ENCODE data around the gene ARHGAP24.
"Not testable (repeated sequence)": the region's sequence is repeated elsewhere in the genome, so short reads cannot be mapped to it uniquely, and the experiment has no call there.

The ARHGAP24 gene

DNA sequence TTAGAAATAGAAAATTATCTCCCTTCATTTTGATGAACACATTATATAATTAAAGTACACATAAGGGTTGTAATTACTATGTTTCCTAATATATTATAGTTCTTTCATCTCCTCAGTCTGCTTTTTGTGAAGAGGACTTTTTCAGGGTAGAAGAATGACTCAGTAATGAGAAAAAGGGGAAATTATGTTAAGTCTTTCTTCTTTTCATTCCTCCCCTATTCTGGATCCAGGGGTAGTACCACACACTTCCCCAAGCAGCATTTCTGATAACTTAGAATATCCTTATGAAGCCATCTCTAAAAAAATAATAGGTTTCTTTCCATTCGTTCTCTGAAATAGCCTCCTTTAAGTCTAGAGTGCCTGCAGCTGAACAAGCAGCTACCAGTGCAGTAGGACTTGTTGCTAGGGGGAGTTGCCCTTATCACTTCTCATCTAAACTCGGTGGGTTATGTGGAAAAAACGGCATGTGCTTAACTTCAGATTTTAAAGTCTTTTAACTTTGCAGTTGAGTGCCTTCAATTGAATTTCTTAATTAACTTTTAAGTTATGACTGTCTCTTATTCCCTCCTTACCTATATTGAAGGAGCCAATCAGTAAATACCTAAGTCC lies 184.8 kb downstream of the ARHGAP24 start:
- DNase-seq: no peak

DNA sequence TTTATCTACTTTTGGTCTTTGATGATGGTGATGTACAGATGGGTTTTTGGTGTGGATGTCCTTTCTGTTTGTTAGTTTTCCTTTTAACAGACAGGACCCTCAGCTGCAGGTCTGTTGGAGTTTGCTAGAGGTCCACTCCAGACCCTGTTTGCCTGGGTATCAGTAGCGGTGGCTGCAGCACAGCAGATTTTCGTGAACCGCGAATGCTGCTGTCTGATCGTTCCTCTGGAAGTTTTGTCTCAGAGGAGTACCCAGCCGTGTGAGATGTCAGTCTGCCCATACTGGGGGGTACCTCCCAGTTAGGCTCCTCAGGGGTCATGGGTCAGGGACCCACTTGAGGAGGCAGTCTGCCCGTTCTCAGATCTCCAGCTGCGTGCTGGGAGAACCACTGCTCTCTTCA lies 191.7 kb downstream of the ARHGAP24 start:
- DNase-seq: not testable (repeated sequence)

DNA sequence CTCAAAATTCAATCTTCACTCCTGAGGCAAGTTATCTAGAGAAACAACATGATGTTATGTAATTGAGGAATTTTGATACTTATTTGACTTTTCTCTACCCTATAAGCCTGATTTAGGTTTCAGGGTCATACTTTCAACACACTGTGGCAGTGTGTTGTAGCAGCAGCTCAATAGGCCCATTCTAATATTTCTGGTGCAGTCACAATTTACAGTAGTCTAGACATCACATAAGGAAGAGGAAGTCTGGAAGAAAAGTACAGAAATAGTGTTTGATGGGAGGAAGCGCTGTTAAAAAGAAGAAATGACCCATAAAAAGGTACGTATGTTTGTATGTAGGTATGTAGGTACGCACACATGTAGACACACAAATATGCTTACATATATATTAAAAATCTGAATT lies 194.3 kb downstream of the ARHGAP24 start:
- DNase-seq: no peak

DNA sequence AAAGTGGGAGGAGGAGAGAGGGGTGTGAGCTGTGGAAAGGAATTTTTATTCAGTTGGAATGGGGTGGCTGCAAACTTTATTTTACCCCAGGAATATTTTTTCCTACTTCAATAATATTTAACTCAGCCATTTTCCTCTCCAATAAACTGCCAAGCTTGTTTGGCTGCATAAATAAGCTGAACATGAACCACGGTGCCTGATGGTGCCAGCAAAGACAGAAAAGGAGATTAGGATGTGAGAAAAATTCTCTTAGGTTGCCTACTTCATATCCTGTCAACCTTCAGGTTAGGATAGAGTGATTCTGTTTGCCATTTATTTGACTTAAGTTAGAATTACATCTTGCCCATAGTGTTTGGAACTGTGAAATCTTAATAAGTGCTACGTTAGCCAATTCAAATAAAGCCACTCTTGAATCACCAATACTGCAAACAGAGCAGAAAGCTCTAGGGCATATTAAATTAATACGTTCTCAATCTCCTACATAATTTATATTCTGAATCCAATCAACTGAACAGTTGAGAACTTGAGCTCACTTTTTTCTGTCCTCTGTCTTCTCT lies 195.1 kb downstream of the ARHGAP24 start:
- no peak for DNase-seq

DNA sequence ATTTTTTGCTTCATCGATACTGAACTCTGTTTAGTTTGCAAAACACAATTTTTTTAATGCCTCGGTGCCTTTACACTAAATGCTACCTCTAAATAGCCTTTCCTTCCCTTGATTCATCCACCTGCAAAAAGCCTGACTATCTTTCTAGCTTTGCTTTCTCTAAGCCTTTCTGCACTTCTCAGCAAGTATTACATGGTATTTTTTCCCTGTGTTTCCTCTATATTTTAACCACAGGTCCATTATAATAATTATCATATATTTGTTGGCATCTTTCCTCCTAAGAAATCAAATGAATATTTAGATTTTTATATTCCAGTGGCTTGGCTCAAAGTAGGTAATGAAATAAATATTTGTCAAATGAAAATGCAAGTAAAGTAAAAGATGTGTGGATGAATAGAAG lies 196.2 kb downstream of the ARHGAP24 start:
- no peak for DNase-seq

DNA sequence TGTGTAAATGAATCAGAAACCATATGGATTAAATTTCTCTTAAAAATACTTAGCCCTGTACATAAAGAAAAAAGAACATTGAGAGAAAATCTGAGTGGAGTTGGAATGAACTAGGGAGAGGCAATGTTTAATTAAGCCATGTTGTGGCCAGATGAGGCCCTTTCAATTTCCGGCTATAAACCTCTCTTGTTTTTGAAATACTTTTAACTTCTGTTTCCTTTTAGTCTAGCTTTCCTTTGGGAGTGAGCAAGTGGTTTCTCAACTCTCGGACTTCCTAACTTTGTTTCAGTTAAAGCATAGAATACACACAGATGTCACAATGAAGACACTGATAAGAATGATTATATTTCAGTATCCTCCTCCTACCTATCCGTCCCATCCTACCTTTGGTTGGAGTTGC lies 197.2 kb downstream of the ARHGAP24 start:
- DNase-seq: no peak

DNA sequence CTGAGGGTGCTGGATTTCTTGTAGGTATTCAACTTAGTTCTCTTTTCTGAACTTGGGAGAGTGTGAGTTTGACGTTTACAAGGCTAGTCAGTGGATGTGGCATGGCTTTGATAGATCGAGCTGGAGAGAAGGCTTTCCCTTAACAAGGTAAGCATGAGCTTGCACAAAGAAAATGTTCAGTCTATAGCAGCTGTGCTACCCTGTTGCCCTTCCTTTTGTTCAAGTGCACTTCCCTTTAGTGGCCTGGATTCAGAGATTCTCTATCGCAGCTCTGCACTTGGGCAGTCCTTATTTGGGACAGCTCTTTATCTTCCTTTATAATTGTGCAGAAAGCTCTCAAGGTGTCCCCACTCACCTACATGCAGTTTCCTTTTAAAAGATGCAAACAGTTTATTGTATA lies 198.0 kb downstream of the ARHGAP24 start:
- DNase-seq: no peak

DNA sequence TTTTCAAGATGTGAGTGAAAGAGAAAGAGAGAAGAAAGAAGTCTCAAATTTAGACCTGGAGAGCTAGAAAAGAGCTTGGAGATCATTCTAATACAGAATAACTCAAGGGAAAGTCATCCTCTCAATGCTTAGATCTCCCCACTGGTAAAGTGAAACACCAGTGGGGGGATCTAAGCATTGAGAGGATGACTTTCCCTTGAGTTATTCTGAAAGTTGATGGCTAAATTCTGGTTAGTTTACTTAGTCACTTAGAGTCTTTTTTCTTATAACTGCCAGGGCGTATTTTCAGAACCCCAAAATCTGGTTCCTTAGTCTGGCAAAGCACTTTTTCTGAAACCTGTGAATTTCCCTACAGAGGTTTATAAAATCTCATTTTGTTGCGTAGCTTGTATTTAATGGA lies 198.6 kb downstream of the ARHGAP24 start:
- DNase-seq: no peak

DNA sequence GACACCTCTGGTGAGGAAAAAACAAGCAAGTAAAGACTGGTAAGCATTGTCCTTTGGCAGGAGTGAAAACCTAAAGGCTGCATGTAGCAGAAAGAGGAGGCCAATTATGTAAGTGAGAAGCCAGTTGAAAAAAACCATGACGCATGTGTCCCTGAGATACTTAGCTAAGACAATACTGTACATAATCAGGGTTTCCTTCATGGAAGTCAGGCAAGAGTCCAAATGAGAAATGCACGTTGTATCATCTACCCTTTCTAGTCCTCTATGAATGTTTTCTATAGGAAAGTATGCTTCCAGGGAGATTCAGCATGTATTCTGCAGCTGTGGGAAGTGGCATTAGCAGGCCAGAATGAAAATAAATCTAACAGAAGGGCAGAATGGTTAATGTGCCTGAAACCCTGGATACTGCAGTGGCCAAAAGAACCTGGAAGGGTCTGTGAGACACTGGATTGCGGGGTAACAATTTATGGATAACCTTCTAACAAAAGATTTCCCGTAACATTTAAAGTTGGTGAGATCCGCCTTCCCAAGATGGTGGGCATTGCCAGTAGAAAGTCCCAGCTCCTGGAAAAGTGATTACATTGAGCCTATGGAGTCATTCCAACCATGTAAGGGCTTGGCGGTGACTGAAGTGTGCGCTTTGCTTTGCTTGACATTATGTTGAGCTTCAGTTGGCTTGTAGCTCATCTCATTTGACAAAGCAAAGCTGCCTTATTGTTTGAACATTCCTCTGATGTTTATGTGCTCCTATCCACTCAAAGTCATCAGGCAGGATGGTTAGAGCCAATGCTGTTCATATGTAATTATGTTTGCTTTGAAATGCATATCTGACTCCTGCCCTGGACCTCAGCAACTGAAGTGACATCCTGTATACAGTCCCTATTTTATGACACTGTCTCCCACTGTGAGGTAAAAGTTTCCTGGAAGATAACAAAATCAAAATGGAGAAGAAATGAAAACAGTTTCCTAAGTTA lies 200.4 kb downstream of the ARHGAP24 start:
- DNase-seq: peak; percentile 82

DNA sequence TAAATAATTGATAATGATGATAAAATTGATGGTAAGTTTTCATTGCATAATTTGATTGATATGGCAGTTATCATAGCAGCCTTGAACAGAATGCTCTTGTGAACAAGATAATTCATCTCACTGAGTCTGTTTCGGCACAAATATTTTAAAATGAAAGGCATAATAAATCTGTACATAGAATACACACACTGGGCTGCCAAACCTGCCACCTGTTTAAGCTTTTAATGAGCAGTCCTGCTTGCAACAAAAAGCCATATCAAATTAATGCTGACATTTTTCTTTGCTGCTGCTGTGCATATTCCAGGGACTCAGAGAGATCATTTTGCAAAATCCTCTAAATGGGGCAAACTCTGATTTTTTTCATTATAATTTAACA lies 201.1 kb downstream of the ARHGAP24 start:
- no peak for DNase-seq

DNA sequence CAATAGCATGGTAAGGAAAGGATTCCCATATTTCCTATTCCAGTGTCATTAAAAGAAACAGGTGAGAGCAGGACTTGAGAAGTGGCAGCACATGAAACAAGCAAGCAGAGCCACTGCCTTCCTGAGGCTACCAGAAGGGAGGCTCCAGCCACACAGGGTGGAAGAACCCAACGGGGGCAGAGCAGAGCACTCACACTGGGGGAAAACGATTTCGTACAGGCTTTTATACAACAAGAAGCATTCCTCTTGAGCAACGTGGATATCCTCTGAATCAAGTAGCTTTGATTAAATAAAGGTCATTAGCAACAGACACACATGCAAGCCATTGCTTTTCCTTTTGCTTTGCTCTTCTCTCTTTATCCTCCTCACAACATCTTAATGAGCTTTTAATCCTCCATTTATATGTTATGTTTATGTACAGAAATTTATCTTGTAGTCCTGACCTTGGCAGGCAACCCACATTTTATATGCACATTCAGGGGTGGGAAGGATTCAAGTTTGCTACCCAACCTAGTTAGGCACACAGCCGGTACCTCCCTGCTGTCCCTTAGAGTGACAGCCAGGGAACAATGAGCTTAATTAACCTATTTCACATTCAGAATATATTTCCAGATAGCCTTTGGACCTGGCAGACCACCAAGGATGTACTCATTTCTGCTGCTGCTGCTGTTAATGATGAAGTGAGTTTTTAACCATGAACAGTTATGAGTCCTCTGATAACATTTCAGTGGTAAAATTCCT lies 202.1 kb downstream of the ARHGAP24 start:
- no peak for DNase-seq

DNA sequence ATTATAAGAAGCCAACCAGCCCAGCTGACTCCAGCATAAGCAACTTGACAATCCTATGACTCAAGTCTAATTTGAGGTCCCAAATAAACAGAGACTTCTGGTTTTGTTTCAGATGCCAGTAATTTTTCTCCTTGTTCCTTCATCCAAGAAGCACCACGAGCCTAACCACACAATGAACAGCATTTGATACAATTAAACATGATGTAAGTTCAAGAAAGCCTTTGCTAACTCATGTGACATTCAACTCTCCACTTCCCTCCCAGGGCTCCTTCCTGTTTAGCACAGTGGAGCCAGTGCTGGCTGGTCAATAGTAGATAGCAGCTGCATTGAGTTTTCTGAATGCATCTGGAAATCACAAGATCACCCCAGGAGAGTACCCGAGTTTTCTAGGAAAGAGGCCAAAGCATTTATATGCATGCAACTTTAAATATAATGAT lies 206.3 kb downstream of the ARHGAP24 start:
- DNase-seq: peak; percentile 41

DNA sequence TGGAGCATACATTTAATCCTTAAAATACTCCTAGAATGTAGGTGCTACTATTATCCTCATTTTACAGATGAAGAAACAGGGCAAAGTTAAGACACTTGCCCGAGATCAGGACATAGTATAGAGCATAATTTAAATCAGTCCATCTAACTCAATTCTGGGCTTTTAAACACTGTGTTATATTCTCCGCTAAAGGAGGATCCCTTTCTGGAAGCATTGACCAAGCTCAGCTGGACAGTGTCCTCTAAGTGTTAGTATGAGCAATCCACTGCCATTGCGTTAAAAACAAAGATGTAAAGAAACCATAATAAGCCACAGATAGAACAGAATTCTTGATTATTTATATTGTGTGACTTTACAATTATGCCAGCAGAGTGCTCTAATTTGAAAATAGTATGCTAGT lies 207.0 kb downstream of the ARHGAP24 start:
- DNase-seq: no peak

DNA sequence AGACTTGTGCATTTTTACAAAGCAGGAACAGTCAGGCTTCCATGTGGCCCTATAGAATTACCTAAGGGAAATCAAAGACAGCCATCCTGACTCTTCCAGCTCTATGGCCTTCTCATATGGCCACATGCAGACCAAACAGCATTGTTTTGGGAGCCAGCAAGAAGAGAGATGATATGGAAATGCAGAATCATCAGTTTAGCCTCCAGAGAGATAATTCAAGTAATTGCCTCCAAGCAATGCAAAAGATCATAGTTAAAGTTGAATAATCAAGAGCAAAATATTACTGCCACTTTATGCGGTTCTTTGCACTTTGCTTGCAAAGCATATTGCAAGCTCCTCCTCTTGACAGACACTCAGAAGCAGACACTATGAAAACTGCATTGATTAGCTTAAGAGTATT lies 207.4 kb downstream of the ARHGAP24 start:
- DNase-seq: no peak

DNA sequence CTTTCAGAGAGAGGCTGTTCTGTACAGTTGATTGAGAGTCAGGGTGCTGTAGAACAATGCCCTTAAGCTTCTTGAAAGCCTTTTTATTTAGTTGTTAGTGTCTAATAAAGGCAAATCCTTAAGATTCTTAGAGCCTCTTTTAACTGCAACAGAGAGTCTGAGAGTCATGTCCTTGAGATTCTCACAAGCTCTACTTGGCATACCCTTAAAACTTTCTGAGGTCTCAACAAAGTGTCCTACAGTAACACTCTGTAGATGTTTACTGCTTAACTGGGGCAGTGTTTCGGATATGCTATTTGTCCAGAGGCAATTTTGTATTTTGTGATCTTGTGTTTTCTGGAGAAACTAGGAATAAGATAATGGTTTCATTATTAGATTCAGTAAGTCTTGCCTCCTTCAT lies 209.7 kb downstream of the ARHGAP24 start:
- DNase-seq: no peak

DNA sequence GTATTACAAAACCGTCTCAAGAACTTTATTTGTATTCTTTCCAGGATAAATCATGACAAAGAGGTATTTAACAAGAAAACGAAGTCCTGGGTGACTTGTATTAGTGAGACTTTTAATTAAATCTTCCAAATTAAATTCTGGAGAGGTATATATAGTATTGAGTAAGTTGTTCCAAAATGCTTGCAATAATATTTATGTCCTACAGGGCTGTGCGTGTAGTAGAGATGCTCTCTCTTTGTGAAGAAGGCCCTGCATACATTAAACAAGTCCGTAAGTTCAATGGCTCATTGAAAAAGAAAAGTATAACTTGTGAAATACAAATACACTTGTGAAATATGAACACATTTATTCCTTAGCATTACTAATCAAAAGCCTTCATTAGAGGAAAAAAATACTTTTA lies 211.4 kb downstream of the ARHGAP24 start:
- no peak for DNase-seq

DNA sequence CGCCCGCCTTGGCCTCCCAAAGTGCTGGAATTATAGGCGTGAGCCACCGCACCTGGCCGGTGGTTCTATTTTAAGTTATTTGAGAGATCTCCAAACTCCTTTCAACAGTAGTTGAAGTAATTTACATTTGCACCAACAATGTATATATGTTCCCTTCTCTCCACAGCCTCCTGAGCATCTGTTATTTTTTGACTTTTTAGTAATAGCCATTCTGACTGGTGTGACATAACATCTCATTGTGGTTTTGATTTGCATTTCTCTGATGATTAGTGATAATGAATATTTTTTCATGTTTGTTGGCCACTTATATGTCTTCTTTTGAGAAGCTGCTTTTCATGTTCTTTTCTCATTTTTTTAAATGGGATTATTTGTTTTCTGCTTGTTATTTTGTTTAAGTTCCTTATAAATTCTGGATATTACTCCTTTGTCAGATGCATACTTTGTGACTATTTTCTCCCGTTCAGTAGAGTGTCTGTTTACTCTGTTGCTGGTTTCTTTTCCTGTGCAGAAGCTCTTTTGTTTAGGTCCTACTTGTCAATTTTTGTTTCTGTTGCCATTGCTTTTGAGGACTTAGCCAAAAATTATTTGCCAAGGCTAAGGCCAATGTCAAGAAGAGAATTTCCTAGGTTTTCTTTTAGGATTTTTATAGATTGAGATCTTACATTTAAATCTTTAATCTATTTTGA lies 213.2 kb downstream of the ARHGAP24 start:
- DNase-seq: no peak

DNA sequence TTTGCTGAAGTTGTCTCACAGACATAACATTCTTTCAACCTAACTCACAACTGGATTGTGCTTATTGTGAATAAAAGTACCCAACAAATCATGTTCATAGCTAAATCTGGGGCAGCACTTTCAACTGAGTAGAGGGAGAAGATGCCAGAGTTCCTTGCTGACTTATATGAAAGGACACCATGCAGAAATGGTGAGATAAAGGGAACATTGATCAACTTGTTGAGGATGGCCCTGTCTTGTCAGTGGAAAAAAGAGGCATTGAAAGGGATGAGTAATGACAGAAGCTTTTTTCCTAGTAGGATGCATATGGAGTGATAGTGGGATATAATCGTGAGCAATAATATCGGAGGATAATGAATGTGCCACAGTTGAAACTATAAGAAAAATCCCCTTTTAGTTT lies 221.7 kb downstream of the ARHGAP24 start:
- DNase-seq: no peak

DNA sequence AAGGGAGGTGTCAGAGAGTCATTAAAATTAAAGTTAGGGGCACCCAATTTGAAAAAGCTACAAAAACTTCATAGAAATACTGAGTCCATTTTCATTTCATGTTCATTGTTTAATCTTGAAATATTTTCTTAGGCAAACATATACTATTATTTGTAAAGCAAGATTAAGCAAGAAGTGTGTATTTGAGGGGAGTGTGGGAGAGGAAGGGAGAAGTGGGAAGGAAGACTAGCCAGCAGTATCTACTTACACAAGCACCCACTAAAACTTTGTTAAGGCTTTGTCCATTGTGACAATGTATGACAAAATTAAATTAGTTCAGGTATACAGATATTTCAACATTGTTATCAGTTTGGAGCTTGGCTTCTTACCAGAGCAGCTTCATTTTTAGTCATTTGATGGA lies 222.9 kb downstream of the ARHGAP24 start:
- DNase-seq: no peak

DNA sequence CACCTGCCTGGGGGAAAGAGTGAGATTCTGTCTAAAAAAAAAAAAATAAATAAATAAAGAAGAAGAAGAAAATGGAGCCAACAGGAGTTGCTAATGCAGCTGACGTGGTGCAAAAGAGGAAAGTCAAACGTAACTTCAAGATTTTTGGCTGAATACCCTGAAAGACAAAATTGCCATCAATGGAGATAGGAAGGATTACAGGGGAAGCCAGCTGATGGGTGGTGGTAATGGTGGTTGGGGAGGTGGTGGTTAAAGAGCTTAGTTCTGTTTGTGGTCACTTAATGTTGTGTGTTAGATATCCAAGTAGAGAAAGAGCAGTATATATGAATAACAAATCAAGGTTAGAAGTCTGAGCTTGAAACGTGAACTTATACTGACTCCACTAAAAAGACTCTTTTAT lies 225.4 kb downstream of the ARHGAP24 start:
- DNase-seq: no peak

DNA sequence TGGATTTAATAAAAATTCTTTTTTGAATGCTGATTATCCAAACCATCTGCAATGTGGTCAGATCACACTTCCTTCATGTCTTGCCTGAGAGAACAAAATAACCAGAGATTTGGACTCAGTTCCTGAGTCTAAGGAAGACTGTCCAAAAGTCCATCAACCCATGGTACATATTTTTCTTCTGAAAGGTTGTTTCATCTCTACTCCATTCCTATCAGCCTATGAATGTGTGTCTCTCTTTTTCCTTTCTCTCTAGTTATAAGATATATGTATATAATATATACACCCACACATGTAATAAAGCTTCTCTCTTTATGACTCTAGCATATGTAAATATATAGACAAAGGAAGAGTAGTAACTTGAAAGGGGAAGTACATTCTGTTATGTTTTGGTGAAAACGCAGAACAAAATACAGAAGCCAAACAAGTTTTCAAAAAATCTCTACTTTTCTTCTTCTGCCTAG lies 226.9 kb downstream of the ARHGAP24 start:
- DNase-seq: no peak

DNA sequence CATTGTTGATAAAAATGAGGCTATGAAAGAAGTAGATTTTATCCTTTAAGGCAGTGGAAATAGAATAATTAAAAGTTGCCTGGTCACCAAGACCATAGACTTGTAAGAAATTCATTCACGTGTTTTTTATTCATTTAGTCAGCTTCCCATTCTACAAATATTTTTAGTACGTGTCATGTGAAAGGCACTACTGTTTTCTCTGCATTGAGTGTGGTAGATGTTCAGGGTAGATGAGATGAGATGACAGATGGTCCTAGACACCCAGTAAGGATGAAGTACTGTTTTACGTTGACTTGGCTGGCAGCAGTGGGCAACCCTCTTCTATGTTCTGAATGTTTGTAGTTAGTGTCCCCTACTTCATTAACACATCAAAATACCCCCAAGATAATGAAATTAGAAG lies 228.1 kb downstream of the ARHGAP24 start:
- DNase-seq: no peak

DNA sequence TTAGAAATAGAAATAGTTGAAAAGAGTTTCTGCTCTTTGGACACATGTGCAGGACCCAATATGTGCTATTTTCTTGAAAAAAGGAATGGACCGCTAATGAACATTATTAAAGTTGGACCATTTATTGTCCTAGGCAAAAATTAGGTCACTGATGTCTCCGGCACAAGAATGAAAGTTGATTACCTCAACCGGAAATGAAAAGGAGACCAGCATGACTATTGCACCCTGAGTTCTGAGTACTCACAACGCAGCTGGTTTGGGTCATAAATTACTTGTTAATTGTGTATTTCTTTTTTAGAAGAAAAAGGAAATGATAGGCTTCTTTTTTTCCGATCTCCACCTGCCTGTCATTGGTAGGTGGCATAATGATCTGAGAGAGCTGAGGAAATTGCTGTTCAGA lies 232.7 kb downstream of the ARHGAP24 start:
- no peak for DNase-seq
